ENCODE data around the gene GABBR2. TPM values are rescaled to one million over a fixed set of nuclear protein-coding genes. Genes with fewer than 3 reads are reported as not detected.

GABBR2 gene
- total RNA-seq, 1 experiment from 2014 or later = 0.23 TPM

DNA sequence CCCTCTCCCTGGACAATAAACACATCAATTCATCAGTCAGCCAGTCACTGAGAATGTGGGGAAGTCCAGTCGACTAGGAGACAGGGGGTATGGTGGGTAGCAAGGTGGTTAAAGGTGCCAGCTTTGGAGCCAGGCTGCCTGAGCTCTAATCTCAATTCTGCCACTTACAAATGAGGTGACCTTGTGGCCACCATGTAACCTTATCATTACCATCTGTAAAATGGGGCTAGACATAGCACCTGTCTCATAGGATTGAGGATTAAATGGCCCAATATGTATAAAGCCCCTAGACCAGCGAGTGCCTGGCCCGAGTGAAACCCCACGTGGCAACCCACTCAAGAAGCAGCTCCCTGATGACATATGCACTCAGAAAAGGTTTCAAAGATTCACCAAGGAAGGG, 380.0 kb downstream of the GABBR2 start:
- Histone ChIP-seq H3K27me3 (replicated peaks; ENCODE audit: control insufficient read depth, insufficient read depth, low read length) (no peaks in the 10 kb centered on the region), H3K4me3 (ENCODE audit: low read depth, low read length) (no peak overlapping the region), H3K36me3 (ENCODE audit: control insufficient read depth, insufficient read depth, low read length) (no peaks in the 10 kb centered on the region), H3K9me3 (no peaks in the 10 kb centered on the region), H3K4me1 (no peaks in the 10 kb centered on the region)
- intact Hi-C loops (cut with micrococcal nuclease; ENCODE audit: unreplicated experiment) = no loop called here
- TF ChIP-seq, protein P1, sequence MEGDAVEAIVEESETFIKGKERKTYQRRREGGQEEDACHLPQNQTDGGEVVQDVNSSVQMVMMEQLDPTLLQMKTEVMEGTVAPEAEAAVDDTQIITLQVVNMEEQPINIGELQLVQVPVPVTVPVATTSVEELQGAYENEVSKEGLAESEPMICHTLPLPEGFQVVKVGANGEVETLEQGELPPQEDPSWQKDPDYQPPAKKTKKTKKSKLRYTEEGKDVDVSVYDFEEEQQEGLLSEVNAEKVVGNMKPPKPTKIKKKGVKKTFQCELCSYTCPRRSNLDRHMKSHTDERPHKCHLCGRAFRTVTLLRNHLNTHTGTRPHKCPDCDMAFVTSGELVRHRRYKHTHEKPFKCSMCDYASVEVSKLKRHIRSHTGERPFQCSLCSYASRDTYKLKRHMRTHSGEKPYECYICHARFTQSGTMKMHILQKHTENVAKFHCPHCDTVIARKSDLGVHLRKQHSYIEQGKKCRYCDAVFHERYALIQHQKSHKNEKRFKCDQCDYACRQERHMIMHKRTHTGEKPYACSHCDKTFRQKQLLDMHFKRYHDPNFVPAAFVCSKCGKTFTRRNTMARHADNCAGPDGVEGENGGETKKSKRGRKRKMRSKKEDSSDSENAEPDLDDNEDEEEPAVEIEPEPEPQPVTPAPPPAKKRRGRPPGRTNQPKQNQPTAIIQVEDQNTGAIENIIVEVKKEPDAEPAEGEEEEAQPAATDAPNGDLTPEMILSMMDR (IDR thresholded peaks at IDR 0.05; ENCODE audit: insufficient read depth in 1 of 2, low read depth in 1 of 2, low read length in 1 of 2, severe bottlenecking in 1 of 2, unreplicated experiment in 1 of 2) = no peak
- no peak overlapping the region for H3K4me3 Mint-ChIP-seq (ENCODE audit: unreplicated experiment)
- POLR2A ChIA-PET = no interaction called here
- peaks cover 4% of the 10 kb centered on the region for H3K27me3 Mint-ChIP-seq (ENCODE audit: insufficient read depth, unreplicated experiment)
- DNase-seq = no peak
- H3K9me3 Mint-ChIP-seq (ENCODE audit: unreplicated experiment) = no peaks in the 10 kb centered on the region
- BruUV-seq (replicated peaks) = no TSS peak
- H3K36me3 Mint-ChIP-seq (ENCODE audit: insufficient read depth, unreplicated experiment) = no peaks in the 10 kb centered on the region
- CTCF ChIA-PET = no interaction called here
- no peak overlapping the region for H3K27ac Mint-ChIP-seq (ENCODE audit: unreplicated experiment)
- no peaks in the 10 kb centered on the region for H3K4me1 Mint-ChIP-seq (ENCODE audit: low read depth, unreplicated experiment)

DNA sequence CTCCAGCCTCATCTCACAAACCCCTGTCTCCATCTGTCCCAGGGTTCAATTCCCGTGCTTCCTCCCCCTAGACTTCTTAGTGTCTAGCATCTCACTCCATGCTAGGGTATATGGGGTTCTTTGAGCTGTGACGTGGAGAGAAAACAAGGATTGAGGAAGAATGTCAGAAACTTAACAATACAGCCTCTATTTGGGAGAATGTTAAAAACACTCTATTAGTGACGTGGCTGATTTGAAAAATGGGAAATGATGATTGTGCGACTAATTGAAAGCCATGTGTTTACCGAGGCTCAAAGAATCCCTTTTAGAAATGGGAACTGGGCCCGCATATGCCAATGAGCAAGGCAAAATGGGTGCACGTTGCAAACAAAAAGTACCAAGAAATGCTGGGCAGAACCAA, 380.6 kb downstream of the GABBR2 start:
- no peaks in the 10 kb centered on the region for H3K9me3 ChIP-seq
- Mint-ChIP-seq H3K9me3 (ENCODE audit: unreplicated experiment) (no peaks in the 10 kb centered on the region), H3K4me1 (ENCODE audit: low read depth, unreplicated experiment) (no peaks in the 10 kb centered on the region), H3K27me3 (ENCODE audit: insufficient read depth, unreplicated experiment) (peaks cover 4% of the 10 kb centered on the region), H3K36me3 (ENCODE audit: insufficient read depth, unreplicated experiment) (no peaks in the 10 kb centered on the region), H3K27ac (ENCODE audit: unreplicated experiment) (no peak overlapping the region), H3K4me3 (ENCODE audit: unreplicated experiment) (no peak overlapping the region)
- no peaks in the 10 kb centered on the region for H3K27me3 ChIP-seq (replicated peaks; ENCODE audit: control insufficient read depth, insufficient read depth, low read length)
- no TSS peak for BruUV-seq (replicated peaks)
- no peaks in the 10 kb centered on the region for H3K4me1 ChIP-seq
- TF ChIP-seq, protein P1 (IDR thresholded peaks at IDR 0.05; ENCODE audit: insufficient read depth in 1 of 2, low read depth in 1 of 2, low read length in 1 of 2, severe bottlenecking in 1 of 2, unreplicated experiment in 1 of 2) = no peak
- H3K4me3 ChIP-seq (ENCODE audit: low read depth, low read length) = no peak overlapping the region
- ChIA-PET POLR2A (no interaction called here), CTCF (no interaction called here)
- DNase-seq = no peak
- no peaks in the 10 kb centered on the region for H3K36me3 ChIP-seq (ENCODE audit: control insufficient read depth, insufficient read depth, low read length)
- intact Hi-C loops (cut with micrococcal nuclease; ENCODE audit: unreplicated experiment) = no loop called here

DNA sequence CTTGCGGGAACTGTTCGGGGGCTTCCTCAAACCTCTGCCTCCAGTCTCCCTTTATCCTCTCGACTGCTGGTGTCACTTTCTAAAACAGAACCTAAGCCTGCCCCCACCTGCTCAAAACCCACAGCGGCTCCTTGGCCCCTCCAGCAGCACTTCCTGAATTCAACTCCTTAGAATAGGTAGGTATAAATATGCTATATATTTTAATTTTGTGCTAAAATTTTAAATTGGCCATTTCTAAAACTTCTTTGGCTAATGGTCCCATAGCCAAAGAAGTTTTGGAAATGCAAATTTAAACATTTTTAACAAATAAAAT, 381.5 kb downstream of the GABBR2 start:
- POLR2A ChIA-PET = no interaction called here
- no peaks in the 10 kb centered on the region for H3K9me3 ChIP-seq
- H3K27me3 ChIP-seq (replicated peaks; ENCODE audit: control insufficient read depth, insufficient read depth, low read length) = no peaks in the 10 kb centered on the region
- TF ChIP-seq, protein P1 (IDR thresholded peaks at IDR 0.05; ENCODE audit: insufficient read depth in 1 of 2, low read depth in 1 of 2, low read length in 1 of 2, severe bottlenecking in 1 of 2, unreplicated experiment in 1 of 2) = no peak
- intact Hi-C loops (cut with micrococcal nuclease; ENCODE audit: unreplicated experiment) = no loop called here
- H3K36me3 ChIP-seq (ENCODE audit: control insufficient read depth, insufficient read depth, low read length) = no peaks in the 10 kb centered on the region
- H3K4me1 ChIP-seq = no peaks in the 10 kb centered on the region
- Mint-ChIP-seq H3K27ac (ENCODE audit: unreplicated experiment) (no peak overlapping the region), H3K4me1 (ENCODE audit: low read depth, unreplicated experiment) (no peaks in the 10 kb centered on the region), H3K4me3 (ENCODE audit: unreplicated experiment) (no peak overlapping the region), H3K9me3 (ENCODE audit: unreplicated experiment) (no peaks in the 10 kb centered on the region), H3K36me3 (ENCODE audit: insufficient read depth, unreplicated experiment) (no peaks in the 10 kb centered on the region), H3K27me3 (ENCODE audit: insufficient read depth, unreplicated experiment) (peaks cover 9% of the 10 kb centered on the region)
- CTCF ChIA-PET = no interaction called here
- DNase-seq = no peak
- no peak overlapping the region for H3K4me3 ChIP-seq (ENCODE audit: low read depth, low read length)
- BruUV-seq (replicated peaks) = no TSS peak

Measured in Caco-2 (cell line).